ENCODE results near the gene F13A1.

DNA sequence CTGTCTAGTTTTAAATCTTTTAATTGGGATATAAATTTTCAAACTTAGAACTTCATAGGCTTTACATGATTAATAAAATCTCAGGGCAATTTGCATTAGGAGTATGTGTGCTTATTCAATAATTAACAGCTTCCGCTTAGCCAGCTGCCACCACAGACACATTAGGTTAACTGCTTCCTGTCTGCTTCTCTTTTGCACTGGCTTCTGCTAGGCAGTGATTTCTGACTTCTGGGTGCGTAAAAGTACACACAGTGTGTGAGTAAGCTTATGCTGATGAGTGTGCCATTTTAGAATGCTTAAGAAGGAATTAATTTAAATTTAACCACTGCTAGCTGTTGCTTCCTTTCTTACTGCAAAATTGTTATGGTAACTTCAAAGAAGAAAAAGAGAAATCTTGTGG lies 73.9 kb downstream of the F13A1 start:
- TF ChIP-seq, protein P1, sequence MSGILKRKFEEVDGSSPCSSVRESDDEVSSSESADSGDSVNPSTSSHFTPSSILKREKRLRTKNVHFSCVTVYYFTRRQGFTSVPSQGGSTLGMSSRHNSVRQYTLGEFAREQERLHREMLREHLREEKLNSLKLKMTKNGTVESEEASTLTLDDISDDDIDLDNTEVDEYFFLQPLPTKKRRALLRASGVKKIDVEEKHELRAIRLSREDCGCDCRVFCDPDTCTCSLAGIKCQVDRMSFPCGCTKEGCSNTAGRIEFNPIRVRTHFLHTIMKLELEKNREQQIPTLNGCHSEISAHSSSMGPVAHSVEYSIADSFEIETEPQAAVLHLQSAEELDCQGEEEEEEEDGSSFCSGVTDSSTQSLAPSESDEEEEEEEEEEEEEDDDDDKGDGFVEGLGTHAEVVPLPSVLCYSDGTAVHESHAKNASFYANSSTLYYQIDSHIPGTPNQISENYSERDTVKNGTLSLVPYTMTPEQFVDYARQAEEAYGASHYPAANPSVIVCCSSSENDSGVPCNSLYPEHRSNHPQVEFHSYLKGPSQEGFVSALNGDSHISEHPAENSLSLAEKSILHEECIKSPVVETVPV (CRISPR knock-in tag; IDR thresholded peaks at IDR 0.05): no peak
- no peak for TF ChIP-seq RARB (CRISPR knock-in tag; IDR thresholded peaks at IDR 0.05)
- TF ChIP-seq ARNTL (CRISPR knock-in tag; IDR thresholded peaks at IDR 0.05; ENCODE audit: borderline replicate concordance, low read depth): no peak
- no peak for TF ChIP-seq ZNF70 (CRISPR knock-in tag; IDR thresholded peaks at IDR 0.05)
- TF ChIP-seq PATZ1 (CRISPR knock-in tag; IDR thresholded peaks at IDR 0.05; ENCODE audit: borderline replicate concordance): no peak
- TF ChIP-seq ZFP3 (CRISPR knock-in tag; IDR thresholded peaks at IDR 0.05): no peak

Data from SK-N-SH treated with all-trans-retinoic acid at 6 μM for 48 hours (cell line).